Diencephalon (tissue), 1 donor: Measurements from ENCODE around the gene OVCA2. TPM values are rescaled to one million over a fixed set of nuclear protein-coding genes. Genes with fewer than 3 reads are reported as not detected.
A peak's percentile ranks its signal among the peaks of the same experiment; 100 is the strongest.

Experiments used
- small RNA-seq: library from RNA; depleted of rRNA; stranded (forward); fragments of <200 nt; gene quantifications from one replicate; pipeline ENCODE3, GENCODE V24; 2014
- total RNA-seq: library from RNA; depleted of rRNA; stranded (reverse); fragments of >200 nt; gene quantifications from one replicate; pipeline ENCODE4 v1.2.3, GENCODE V29; 2014

Gene OVCA2
- total RNA-seq: 11.8 TPM

DNA sequence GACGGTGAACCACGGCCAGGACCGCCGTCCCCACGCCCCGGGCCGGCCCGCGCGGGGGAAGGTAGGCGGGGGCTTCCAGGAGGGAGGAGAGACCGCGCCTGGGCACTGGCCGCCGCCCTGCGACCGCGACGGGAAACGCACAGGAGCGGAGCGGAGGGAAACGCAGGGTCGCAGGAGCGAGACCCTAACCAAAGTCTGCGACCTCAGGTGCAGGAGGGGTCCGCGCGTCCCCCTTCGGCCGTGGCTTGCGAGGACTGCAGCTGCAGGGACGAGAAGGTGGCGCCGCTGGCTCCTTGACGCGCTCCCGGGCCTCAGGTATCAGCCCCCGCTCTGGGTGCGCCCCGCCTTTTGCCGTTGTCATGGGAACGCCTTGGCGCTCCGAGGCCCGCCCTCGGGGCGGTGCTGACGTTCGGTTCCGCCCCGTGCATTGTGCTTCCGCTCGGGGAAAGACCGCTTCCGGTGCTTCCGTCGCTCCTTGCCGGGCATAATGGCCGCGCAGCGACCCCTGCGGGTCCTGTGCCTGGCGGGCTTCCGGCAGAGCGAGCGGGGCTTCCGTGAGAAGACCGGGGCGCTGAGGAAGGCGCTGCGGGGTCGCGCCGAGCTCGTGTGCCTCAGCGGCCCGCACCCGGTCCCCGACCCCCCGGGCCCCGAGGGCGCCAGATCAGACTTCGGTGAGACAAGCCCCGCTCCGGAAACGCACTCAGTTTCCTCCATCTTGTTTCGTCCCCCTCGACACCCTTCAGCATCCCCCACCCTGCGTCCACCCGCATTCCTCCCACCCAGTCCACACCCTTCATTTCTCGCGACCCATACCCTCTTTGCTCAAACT lies at the start of gene OVCA2:
Gene OVCA2, plus strand, starts transcription at position 462 of the 829 bp plus-strand sequence. Its CDS starts 26 bp downstream, at position 488.

DNA sequence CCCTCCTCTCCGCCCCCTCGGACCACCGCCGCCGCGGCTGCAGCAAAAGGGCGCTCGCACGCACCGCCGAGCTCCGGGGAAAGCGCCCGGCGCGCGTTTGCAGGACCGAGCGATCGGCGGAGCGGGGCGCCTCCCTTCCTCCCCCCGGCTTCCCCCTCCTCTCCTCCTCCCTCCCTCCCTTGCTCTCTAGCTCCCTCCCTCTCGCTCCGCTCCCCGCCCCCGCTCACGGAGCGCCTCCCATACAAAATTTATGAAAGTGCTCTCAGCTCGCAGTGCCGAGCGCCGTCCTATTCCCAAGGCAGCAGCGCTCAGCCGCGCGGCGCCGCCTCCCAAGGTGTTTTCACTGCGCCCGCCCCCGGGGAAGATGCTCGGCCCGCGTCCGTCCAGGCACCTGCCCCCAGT lies 16.6 kb upstream of the OVCA2 start, which contains the start of gene RTN4RL1:
Gene RTN4RL1, minus strand, starts transcription at position 115 of the 402 bp plus-strand sequence. CDS start 469 bp downstream, outside the sequence.

GRCh38 chr17:2029911-2030778 lies 11.7 kb upstream of the OVCA2 start, which contains the start of gene DPH1:
Gene DPH1 (plus strand): TSS chr17:2030153. CDS start chr17:2030170, 17 bp downstream.

DNA sequence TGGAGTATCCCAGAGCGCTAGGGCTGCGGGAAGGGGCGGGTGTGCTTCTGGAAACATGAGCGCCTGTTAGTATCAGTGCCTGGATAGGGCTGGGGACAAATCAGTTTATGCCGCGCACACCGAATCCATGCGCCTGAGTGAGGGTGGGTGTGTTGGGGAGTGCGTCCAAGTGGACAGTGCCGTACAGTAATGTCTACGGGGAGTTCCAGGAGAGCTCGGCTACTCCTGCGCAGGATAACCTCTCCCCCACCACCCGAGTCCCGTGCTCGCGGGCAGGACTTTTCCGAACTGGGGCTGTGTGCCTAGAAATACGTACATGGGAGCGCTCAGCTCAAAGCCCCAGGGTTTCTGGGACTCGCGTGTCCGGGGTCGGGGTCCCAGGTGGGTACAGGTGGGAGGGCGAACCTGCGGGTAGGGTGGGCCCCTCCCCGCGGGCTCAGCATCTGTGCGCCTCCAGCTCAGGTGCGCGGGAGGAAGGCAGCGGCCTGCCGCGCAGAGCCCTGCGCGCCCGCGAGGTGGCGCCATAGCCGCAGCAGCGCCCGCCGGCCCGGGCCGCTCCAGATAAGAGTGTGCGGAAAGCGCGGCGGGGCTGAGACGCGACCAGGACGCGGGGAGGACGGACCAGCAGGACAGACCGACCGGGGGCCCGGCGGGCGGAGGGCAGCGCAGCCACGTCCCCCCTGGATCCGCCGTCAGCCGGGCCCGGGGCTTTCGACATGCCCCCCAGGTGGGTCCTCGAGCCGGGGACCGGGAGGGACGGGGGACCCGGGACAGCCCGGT lies 12.9 kb downstream of the OVCA2 start, which contains the start of gene HIC1:
Gene HIC1, plus strand, starts transcription at position 592 of the 780 bp plus-strand sequence. CDS start 1,588 bp downstream, outside the sequence.

Small RNA genes within 50 kb of the gene (small RNA-seq; reads per million reads assigned to genes)
- gene AC090617.9: not detected
- 46.0 reads per million, percentile 96 among the genes with 10 or more reads in this experiment for gene MIR132
- 33.5 reads per million, percentile 95 among the genes with 10 or more reads in this experiment for gene MIR212
- not detected for gene OVCA2

Other genes starting within 250 kb of the OVCA2 start
- gene SMYD4, start 212.1 kb upstream of the OVCA2 start, total RNA-seq: 13.1 TPM
- gene RPA1, start 212.0 kb upstream of the OVCA2 start, total RNA-seq: 18.9 TPM
- 14.3 TPM for gene RTN4RL1, start 16.7 kb upstream of the OVCA2 start, total RNA-seq
- 22.4 TPM for gene DPH1, start 11.9 kb upstream of the OVCA2 start, total RNA-seq
- gene HIC1, start 13.1 kb downstream of the OVCA2 start, total RNA-seq: 4.2 TPM